Activated CD4-positive, alpha-beta T cell treated with anti-CD3 and anti-CD28 coated beads, Interleukin-2, amount 10 ng/mL, durations not matched to agents 7 days and 5 days (primary cell): ENCODE data around the gene RPS8. TPM values are rescaled to one million over a fixed set of nuclear protein-coding genes. Genes with fewer than 3 reads are reported as not detected.
"Not testable (repeated sequence)": the region's sequence is repeated elsewhere in the genome, so short reads cannot be mapped to it uniquely, and the experiment has no call there.

ENCODE experiments used
- CTCF ChIA-PET: fragments of 350-600 bp; sonication (Branson Sonifier 250); formaldehyde crosslinking; loops from one replicate; lab custom pipeline; 2021; ENCODE audit warnings: antibody characterized with exemption; lab: Charles Lee
- POLR2A ChIA-PET: fragments of 350-600 bp; sonication (Branson Sonifier 250); formaldehyde crosslinking; loops from one replicate; lab custom pipeline; 2021; ENCODE audit warnings: antibody characterized with exemption; lab: Charles Lee
- DNase-seq: peaks from one replicate; pipeline ENCODE4 v3.0.0-alpha.2; 2020
- H3K27ac Mint-ChIP-seq: one replicate; pipeline ENCODE4 v1.8.0; 2021; ENCODE audit warnings: mild to moderate bottlenecking, moderate library complexity, mixed read lengths
- H3K27me3 Mint-ChIP-seq: one replicate; pipeline ENCODE4 v1.8.0; 2021; ENCODE audit warnings: mixed read lengths
- H3K36me3 Mint-ChIP-seq: one replicate; pipeline ENCODE4 v1.8.0; 2021; ENCODE audit warnings: low read depth, mixed read lengths
- H3K4me1 Mint-ChIP-seq: one replicate; pipeline ENCODE4 v1.8.0; 2021; ENCODE audit warnings: mixed read lengths
- H3K4me3 Mint-ChIP-seq: one replicate; pipeline ENCODE4 v1.8.0; 2021; ENCODE audit warnings: mild to moderate bottlenecking, moderate library complexity, mixed read lengths
- H3K9me3 Mint-ChIP-seq: one replicate; pipeline ENCODE4 v1.8.0; 2021; ENCODE audit warnings: mixed read lengths
- total RNA-seq, 2 experiments: library from RNA; stranded (reverse); gene quantifications; one replicate each; pipeline ENCODE4 v1.2.3, GENCODE V29; 2021

RPS8 gene
- total RNA-seq, 2 experiments from 2014 or later = 1,879 to 1,968 TPM

GRCh38 chr1:44759077-44759476 lies 16.3 kb upstream of the RPS8 start:
- no peaks in the 10 kb centered on the region for H3K9me3 Mint-ChIP-seq
- peaks cover 75% of the 10 kb centered on the region for H3K36me3 Mint-ChIP-seq
- peaks cover 9% of the 10 kb centered on the region for H3K4me1 Mint-ChIP-seq
- ChIA-PET POLR2A (no interaction called here), CTCF (interaction anchor here (0.6 to 2.9 kb wide), 6 partner anchors 11 to 1448 kb away, joined by 3 to 19 read pairs (median 3); partner anchors contain the start of gene RNU5D-1)
- H3K4me3 Mint-ChIP-seq = no peak overlapping the region
- DNase-seq = no peak
- no peak overlapping the region for H3K27ac Mint-ChIP-seq
- no peaks in the 10 kb centered on the region for H3K27me3 Mint-ChIP-seq

GRCh38 chr1:44760876-44761275 lies 14.5 kb upstream of the RPS8 start:
- Mint-ChIP-seq H3K4me1 (peaks cover 9% of the 10 kb centered on the region), H3K4me3 (no peak overlapping the region), H3K27ac (no peak overlapping the region), H3K27me3 (no peaks in the 10 kb centered on the region), H3K36me3 (peaks cover 67% of the 10 kb centered on the region), H3K9me3 (no peaks in the 10 kb centered on the region)
- DNase-seq = no peak
- CTCF ChIA-PET = interaction anchor here (1.2 to 2.9 kb wide), 5 partner anchors 10 to 26 kb away, joined by 3 to 19 read pairs (median 4); no protein-coding TSS in a partner anchor
- POLR2A ChIA-PET = interaction anchor here (0.7 kb wide), 1 partner anchor 213 kb away, joined by 3 read pairs; no protein-coding TSS in a partner anchor

GRCh38 chr1:44766421-44766820 lies 8.9 kb upstream of the RPS8 start:
- POLR2A ChIA-PET = not testable (repeated sequence)
- H3K27ac Mint-ChIP-seq = peak overlapping the region; percentile 46

GRCh38 chr1:44775930-44776729 lies 790 bp downstream of the RPS8 start:
- Mint-ChIP-seq H3K27me3 (no peaks in the 10 kb centered on the region), H3K4me1 (peaks cover 43% of the 10 kb centered on the region), H3K4me3 (peak overlapping the region; percentile 82), H3K27ac (peak overlapping the region; percentile 94), H3K9me3 (no peaks in the 10 kb centered on the region), H3K36me3 (peaks cover 49% of the 10 kb centered on the region)
- peak; percentile 45 for DNase-seq
- POLR2A ChIA-PET = interaction anchor here (3.0 kb wide), 1 partner anchor 54 kb away, joined by 15 read pairs; no protein-coding TSS in a partner anchor
- CTCF ChIA-PET = interaction anchor here (0.5 to 2.5 kb wide), 15 partner anchors 9 to 235 kb away, joined by 3 to 23 read pairs (median 3); partner anchors contain the start of genes ARMH1, BEST4, HECTD3 and RNU5D-1

More at GRCh38 chr1:44766421-44766820, 8.9 kb upstream of the RPS8 start:
- not testable (repeated sequence) for DNase-seq, H3K27me3 Mint-ChIP-seq, H3K4me3 Mint-ChIP-seq, H3K9me3 Mint-ChIP-seq, H3K4me1 Mint-ChIP-seq
- peaks cover 48% of the 10 kb centered on the region for H3K36me3 Mint-ChIP-seq
- CTCF ChIA-PET = interaction anchor here (1.0 to 2.4 kb wide), 5 partner anchors 9 to 45 kb away, joined by 3 to 9 read pairs (median 6); partner anchors contain the start of gene RPS8

- DNase-seq = no peak
- ChIA-PET POLR2A (interaction anchor here (3.0 kb wide), 1 partner anchor 55 kb away, joined by 15 read pairs; no protein-coding TSS in a partner anchor), CTCF (interaction anchor here (0.5 to 2.5 kb wide), 6 partner anchors 8 to 234 kb away, joined by 3 to 23 read pairs (median 4); partner anchors contain the start of genes HECTD3 and PLK3)
- Mint-ChIP-seq H3K4me1 (peaks cover 46% of the 10 kb centered on the region), H3K4me3 (peak overlapping the region; percentile 82), H3K27ac (peak overlapping the region; percentile 94), H3K9me3 (no peaks in the 10 kb centered on the region), H3K36me3 (peaks cover 55% of the 10 kb centered on the region), H3K27me3 (no peaks in the 10 kb centered on the region)
These were observed 1.4 kb downstream of the RPS8 start for GRCh38 chr1:44776730-44777068.

GRCh38 chr1:44777547-44777946 lies 2.2 kb downstream of the RPS8 start:
- H3K4me1 Mint-ChIP-seq = peaks cover 45% of the 10 kb centered on the region
- no peaks in the 10 kb centered on the region for H3K9me3 Mint-ChIP-seq
- ChIA-PET CTCF (interaction anchor here (1.2 kb wide), 1 partner anchor 23 kb away, joined by 6 read pairs; the partner anchor contains the start of gene PLK3), POLR2A (no interaction called here)
- H3K36me3 Mint-ChIP-seq = peaks cover 58% of the 10 kb centered on the region
- H3K4me3 Mint-ChIP-seq = peak overlapping the region; percentile 82
- H3K27ac Mint-ChIP-seq = peak overlapping the region; percentile 73
- H3K27me3 Mint-ChIP-seq = no peaks in the 10 kb centered on the region
- DNase-seq = no peak

DNA sequence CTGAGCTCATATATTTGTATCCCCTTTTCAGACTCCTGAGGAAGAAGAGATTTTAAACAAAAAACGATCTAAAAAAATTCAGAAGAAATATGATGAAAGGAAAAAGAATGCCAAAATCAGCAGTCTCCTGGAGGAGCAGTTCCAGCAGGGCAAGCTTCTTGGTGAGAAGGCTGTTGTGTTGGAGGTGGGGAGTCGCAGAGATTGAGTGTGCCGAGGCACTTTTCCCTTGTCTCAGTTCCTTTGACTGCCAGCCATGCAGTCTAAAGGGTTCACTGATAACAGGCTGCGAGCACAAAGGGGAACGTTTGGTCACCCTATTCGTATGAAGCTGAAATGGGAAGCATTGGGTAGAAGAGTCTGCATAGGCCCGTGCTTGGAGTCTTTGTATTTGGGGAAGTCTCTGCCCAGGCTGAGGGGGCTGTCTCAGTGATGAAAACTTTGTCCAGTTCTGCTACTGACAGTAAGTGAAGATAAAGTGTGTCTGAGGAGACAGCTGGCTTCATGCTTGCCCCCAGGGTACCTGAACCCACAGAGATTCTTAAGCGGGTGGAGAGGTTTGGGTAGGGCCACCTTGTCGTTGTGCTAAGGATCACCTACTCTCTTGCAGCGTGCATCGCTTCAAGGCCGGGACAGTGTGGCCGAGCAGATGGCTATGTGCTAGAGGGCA lies 2.8 kb downstream of the RPS8 start:
- peaks cover 61% of the 10 kb centered on the region for H3K36me3 Mint-ChIP-seq
- H3K4me3 Mint-ChIP-seq = peak overlapping the region; percentile 82
- H3K27ac Mint-ChIP-seq = no peak overlapping the region
- DNase-seq = no peak
- H3K9me3 Mint-ChIP-seq = no peaks in the 10 kb centered on the region
- H3K4me1 Mint-ChIP-seq = peaks cover 47% of the 10 kb centered on the region
- H3K27me3 Mint-ChIP-seq = no peaks in the 10 kb centered on the region
- ChIA-PET CTCF (interaction anchor here (1.2 kb wide), 1 partner anchor 22 kb away, joined by 6 read pairs; the partner anchor contains the start of gene PLK3), POLR2A (no interaction called here)

GRCh38 chr1:44778705-44779576 lies 3.6 kb downstream of the RPS8 start:
- DNase-seq = no peak
- H3K27ac Mint-ChIP-seq = peak overlapping the region; percentile 73
- CTCF ChIA-PET = interaction anchor here (1.3 kb wide), 1 partner anchor 21 kb away, joined by 3 read pairs; the partner anchor contains the start of gene PLK3
- H3K4me1 Mint-ChIP-seq = peaks cover 53% of the 10 kb centered on the region
- no peaks in the 10 kb centered on the region for H3K27me3 Mint-ChIP-seq
- H3K9me3 Mint-ChIP-seq = no peaks in the 10 kb centered on the region
- POLR2A ChIA-PET = interaction anchor here (0.6 kb wide), 1 partner anchor 34 kb away, joined by 3 read pairs; no protein-coding TSS in a partner anchor
- H3K4me3 Mint-ChIP-seq = peak overlapping the region; percentile 21
- peaks cover 61% of the 10 kb centered on the region for H3K36me3 Mint-ChIP-seq

DNA sequence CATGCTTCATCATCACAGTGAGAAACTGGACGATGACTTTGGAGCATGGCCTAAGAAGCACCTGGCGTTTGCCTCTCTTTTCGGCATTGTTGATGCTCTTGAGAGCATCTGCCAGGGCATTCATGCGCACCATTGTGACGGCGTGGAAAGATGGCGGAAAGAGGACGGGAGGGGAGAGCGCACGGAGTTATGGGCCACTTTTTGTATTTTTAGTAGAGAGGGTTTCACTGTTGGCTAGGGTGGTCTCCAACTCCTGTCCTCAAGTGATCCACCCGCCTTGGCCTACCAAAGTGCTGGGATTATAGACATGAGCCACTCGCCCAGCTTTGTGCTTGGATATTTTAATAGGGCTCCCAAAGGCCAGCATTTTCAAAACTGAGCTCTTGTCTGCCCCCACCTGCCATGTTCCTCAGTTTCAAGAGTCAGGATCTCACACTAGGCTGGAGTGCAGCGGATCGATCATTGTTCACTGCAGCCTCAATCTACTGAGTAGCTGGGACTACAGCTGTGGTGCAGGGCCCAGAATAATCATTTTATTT lies 5.3 kb downstream of the RPS8 start:
- no peak for DNase-seq
- ChIA-PET CTCF (interaction anchor here (1.0 to 2.0 kb wide), 5 partner anchors 10 to 20 kb away, joined by 3 to 8 read pairs (median 5); partner anchors contain the start of gene PLK3), POLR2A (no interaction called here)
- no peak overlapping the region for H3K27ac Mint-ChIP-seq
- H3K27me3 Mint-ChIP-seq = no peaks in the 10 kb centered on the region
- H3K36me3 Mint-ChIP-seq = peaks cover 61% of the 10 kb centered on the region
- no peak overlapping the region for H3K4me3 Mint-ChIP-seq
- H3K4me1 Mint-ChIP-seq = peaks cover 59% of the 10 kb centered on the region
- no peaks in the 10 kb centered on the region for H3K9me3 Mint-ChIP-seq

GRCh38 chr1:44783697-44784093 lies 8.4 kb downstream of the RPS8 start:
- H3K4me1 Mint-ChIP-seq = peaks cover 47% of the 10 kb centered on the region
- POLR2A ChIA-PET = no interaction called here
- H3K27ac Mint-ChIP-seq = peak overlapping the region; percentile 84
- H3K27me3 Mint-ChIP-seq = no peaks in the 10 kb centered on the region
- H3K4me3 Mint-ChIP-seq = peak overlapping the region; percentile 58
- CTCF ChIA-PET = interaction anchor here (0.7 to 5.0 kb wide), 9 partner anchors 8 to 520 kb away, joined by 3 to 23 read pairs (median 7); partner anchors contain the start of genes HECTD3, PLK3, RNU5D-1 and RPS8
- H3K36me3 Mint-ChIP-seq = peaks cover 30% of the 10 kb centered on the region
- no peak for DNase-seq
- no peaks in the 10 kb centered on the region for H3K9me3 Mint-ChIP-seq
